OCI-LY7 (cell line): ENCODE measurements around the gene DHX9.

Experiments used
- CTCF ChIP-seq: fragments of 200-600 bp; sonication (generic); conservative IDR thresholded peaks from 2 replicates; pipeline ENCODE4 v1.5.1; 2014; ENCODE audit warnings: mild to moderate bottlenecking, antibody characterized with exemption, low read length, moderate library complexity, mixed read lengths
- EZH2phosphoT487 ChIP-seq: fragments of 200-600 bp; sonication (generic); IDR thresholded peaks from 2 replicates; pipeline ENCODE4 v1.6.1; 2018; ENCODE audit warnings: low read depth, borderline replicate concordance, mild to moderate bottlenecking, mixed run types, antibody characterized with exemption, low read length, moderate library complexity, mixed read lengths

GRCh38 chr1:182925661-182926060 lies 86.5 kb downstream of the DHX9 start:
- no peak for TF ChIP-seq CTCF
- no peak for TF ChIP-seq EZH2phosphoT487
